NCI-H1105 (cell line): Measurements from ENCODE around the gene XPNPEP1.
A peak's percentile ranks its signal among the peaks of the same experiment; 100 is the strongest.

Source experiments
- DNase-seq: peaks from one replicate; lab custom pipeline; 2025; lab: John Stamatoyannopoulos, UW

XPNPEP1 gene

GRCh38 chr10:109892931-109893330 is 30.4 kb downstream of the XPNPEP1 start:
- no peak for DNase-seq

GRCh38 chr10:109892117-109892516 is 31.2 kb downstream of the XPNPEP1 start:
- DNase-seq: no peak

- DNase-seq: no peak
Observed at GRCh38 chr10:109891105-109891504, 32.2 kb downstream of the XPNPEP1 start.

- no peak for DNase-seq
Observed at GRCh38 chr10:109889867-109890266, 33.4 kb downstream of the XPNPEP1 start.

DNA sequence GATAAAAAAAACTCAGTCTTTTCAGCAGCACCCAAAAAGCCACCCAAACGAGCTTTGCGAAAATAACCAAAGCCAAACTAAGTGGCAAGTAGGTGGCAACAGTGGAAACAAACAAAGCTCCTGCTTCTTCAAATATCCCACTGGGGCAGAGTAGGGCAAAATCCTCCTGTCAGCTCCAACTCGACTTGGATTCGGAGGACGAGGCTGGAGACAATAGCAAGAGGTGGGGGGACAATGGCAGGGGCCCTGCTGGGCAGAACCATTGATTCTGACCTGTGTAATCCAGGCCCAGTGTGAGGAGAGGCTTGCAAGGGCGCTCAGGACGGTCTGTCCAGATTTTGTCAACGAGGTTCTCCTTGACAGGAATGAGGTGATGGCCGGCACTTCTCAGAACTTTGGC is 35.5 kb downstream of the XPNPEP1 start:
- no peak for DNase-seq

GRCh38 chr10:109887243-109887642 is 36.1 kb downstream of the XPNPEP1 start:
- DNase-seq: no peak

GRCh38 chr10:109886781-109887140 is 36.5 kb downstream of the XPNPEP1 start:
- DNase-seq: no peak

DNA sequence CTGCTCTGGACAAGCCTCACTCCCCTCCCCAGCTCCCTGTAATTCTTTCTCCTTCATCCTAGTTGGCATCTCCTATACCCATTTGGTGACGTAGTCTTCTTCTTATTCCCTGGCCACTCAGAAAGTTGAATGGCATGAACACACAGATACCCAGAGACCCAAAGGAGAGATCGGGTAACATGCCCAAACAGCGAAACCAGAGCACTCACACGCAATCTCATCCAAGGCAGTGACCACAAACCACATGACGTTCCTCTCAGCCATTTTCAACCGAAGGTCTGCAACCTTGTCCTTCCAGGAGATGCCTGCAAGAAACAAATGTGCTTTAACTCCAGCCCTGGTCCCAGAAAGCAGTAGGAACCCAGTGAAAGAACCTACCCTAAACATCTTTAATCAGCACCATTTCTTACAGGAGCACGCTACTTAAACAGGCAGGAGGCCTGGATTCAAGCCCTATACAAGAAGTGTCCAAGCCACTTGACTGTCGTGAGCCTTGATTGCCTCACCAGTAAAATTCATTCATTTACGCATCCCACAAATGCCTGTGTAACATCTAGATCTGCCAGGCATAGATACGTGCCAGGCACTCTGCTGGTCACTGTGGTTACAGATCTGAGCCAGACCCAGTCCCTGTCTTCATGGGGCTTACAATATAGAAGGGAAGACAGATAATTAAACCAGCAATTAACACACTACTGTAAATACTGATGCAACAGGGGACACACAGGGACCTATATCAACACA is 37.1 kb downstream of the XPNPEP1 start:
- DNase-seq: no peak

- peak; percentile 35 for DNase-seq
Observed at GRCh38 chr10:109883859-109884771, 39.2 kb downstream of the XPNPEP1 start.

DNA sequence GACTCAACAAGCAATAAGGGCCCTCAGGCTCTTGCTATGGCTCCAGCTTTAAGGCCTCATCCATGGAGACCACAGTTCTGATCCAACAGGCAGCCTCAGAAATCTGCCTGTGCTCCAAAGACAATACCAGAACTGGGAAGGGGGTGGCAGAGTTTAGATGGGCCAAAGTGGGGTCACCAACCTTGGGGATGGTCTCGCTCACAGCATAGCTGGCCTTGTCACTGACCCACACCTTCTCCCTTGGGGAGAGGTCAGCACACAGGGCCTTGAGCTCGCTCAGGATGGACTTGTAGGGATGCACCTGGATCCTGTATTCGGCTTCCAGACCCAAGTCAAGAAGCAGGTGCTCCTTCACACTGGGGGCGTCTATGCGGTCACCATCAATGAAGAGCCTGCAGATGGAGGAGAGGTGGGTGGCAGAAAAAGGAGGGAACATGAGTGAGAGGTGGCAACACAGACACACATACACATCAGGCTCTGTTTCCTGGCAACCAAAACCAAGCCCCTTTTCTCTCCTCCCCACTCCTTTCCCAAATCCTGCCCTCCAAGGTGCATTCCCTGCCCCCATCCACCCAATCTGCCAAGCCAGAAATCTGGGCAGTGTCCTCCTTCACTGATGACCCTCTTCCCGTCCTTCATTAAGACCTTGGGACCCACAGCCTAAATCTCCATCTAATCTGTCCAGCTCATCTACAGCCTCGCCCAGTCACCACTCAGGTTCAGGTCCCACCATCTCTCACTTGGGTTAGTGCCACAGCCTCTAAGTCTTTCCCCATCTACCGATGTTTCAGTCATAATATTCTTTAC is 40.9 kb downstream of the XPNPEP1 start:
- no peak for DNase-seq

DNA sequence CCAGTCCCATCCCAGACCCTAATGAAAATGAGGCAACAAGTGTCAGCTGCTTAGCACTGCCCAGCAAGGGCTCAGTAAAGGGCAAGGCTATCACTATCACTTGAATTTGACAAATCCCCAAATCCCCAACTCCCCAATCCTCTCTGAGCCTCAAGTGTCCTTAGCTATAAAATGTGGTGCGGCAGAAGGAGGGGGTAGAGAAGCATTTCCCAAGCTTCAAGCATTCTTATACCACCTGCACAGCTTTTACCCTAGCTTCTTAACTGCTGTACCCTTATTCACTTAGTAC is 41.6 kb downstream of the XPNPEP1 start:
- DNase-seq: no peak

DNA sequence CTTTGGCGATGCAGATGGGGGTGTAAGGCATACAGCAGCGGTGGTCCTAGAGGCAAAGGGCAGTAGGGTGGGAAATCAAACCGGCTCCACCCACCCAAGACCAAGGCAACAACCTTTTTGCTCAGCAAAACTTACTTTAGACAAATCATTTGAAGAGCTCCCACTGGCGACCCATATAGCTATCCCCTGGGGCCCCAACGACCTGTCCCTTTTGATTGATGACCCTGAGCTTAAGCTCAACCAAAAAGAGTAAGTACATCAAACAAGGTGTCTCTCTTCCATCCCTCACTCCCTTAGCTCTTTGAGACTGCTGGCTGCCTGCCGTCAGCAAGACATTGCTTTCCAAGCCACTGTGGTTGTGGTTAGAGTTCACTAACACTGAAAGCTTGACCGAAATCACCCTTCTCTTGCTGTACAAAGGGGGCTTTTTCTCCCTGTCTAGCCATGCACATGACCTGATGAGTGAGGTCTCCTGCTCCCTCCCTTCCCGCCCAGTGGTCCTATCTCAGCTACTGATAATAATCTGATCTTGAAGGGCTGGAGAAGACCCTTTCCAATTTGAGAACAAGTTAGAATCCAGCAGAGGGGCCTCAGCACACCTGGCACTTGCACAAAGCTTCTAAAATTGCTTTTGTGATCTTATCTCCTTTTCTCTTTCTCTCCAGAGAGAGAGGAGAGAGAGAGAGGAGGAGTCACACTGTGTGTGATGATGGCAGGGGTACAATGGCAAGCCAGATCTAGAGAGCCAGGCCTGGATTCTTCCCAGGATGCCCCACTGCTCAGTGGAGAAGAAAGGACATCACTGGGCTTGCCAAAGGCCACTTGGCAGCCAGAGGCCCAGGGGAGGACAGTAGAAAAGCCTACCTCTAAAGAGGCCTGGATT is 42.2 kb downstream of the XPNPEP1 start:
- no peak for DNase-seq

- DNase-seq: no peak
Observed at GRCh38 chr10:109877546-109877945, 45.8 kb downstream of the XPNPEP1 start.

- DNase-seq: no peak
Observed at GRCh38 chr10:109875828-109876821, 47.2 kb downstream of the XPNPEP1 start.

DNA sequence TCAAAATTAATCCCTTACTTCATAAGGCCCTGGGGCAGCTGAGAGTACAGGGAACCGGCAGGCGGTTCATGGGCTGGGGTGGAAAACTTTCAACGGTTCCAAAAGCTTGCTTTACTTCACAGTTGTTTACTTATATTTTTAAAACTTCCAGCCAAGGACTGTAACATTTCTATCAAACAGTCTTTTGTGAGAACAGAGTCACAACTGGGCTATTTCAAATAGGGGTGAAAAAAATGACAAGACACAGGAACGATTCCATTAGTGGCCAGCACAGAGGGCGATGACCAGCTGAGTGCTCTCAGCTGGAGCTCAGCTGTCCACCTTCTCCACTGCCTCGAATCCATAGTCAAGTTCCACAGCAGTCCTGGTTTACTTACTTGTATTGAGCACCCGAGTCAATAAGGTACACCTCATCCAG is 48.2 kb downstream of the XPNPEP1 start:
- DNase-seq: no peak

- DNase-seq: no peak
Observed at GRCh38 chr10:109871476-109871875, 51.8 kb downstream of the XPNPEP1 start.

GRCh38 chr10:109866995-109867635 is 56.2 kb downstream of the XPNPEP1 start:
- DNase-seq: no peak

- DNase-seq: no peak
Observed at GRCh38 chr10:109866168-109866994, 56.9 kb downstream of the XPNPEP1 start.

DNA sequence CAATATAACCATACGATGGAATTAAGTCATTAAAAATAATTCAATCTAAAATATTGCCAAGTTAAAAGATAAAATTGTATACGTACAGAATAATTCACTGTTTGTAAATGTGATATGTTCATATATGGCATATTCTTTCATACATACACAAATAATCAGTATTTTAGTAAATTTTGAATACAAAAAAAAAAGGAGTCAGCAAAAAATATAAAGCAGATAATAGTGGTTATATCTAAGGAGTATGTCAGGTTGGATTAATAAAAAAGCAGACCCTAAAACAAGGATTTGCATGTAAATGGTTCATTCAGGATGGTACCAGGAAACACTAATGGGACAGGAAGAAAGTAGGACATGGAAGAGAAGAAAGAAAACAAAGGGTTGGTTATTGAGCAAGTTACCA is 59.5 kb downstream of the XPNPEP1 start:
- no peak for DNase-seq
